ENCODE results near the gene AIRE. TPM values are rescaled to one million over a fixed set of nuclear protein-coding genes. Genes with fewer than 3 reads are reported as not detected.

AIRE gene
- total RNA-seq, 2 experiments from 2014 or later, result not detected

DNA sequence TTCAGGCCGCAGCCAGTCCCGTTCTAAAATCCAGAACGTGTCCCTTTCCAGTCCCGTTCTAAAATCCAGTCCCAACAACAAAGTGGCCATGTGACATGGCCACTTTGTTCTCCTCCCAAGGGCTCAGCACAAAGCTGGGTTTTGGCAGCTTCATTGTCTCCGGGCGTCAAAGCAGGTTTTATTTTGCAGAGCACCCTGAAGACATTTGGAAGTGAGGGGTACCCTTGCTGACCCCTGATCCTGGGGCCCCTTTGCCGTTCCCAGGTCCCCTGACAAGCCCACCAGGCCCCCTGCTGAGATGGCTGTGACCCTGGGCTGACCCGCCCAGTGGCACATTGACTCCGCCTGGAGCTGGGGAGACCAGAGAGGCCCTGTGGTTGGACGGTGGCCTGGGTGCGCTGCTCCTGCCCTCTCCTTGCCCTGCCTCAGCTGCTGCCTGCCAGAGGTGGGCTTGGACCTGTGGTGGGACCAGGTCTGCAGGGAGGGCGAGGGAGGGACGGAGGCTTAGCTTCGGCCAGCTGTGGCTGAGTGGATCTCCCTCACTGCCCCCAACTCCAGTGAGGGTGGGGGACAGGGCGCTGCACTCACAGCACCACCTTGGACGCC lies 18.4 kb downstream of the AIRE start:
- no peaks in the 10 kb centered on the region for H3K9me3 Mint-ChIP-seq
- ChIA-PET CTCF (interaction anchor here (1.2 to 1.4 kb wide), 2 partner anchors 18 to 291 kb away, joined by 3 read pairs; no protein-coding TSS in a partner anchor), POLR2A (no interaction called here)
- DNase-seq, result no peak
- peaks cover 38% of the 10 kb centered on the region for H3K4me1 Mint-ChIP-seq (ENCODE audit: low read depth)
- ATAC-seq, result no peak
- intact Hi-C loops (cut with micrococcal nuclease), result no loop called here
- no peak overlapping the region for H3K4me3 Mint-ChIP-seq
- no peaks in the 10 kb centered on the region for H3K27me3 Mint-ChIP-seq
- H3K36me3 Mint-ChIP-seq (ENCODE audit: low read depth), result peaks cover 12% of the 10 kb centered on the region
- TF ChIP-seq, protein P1, sequence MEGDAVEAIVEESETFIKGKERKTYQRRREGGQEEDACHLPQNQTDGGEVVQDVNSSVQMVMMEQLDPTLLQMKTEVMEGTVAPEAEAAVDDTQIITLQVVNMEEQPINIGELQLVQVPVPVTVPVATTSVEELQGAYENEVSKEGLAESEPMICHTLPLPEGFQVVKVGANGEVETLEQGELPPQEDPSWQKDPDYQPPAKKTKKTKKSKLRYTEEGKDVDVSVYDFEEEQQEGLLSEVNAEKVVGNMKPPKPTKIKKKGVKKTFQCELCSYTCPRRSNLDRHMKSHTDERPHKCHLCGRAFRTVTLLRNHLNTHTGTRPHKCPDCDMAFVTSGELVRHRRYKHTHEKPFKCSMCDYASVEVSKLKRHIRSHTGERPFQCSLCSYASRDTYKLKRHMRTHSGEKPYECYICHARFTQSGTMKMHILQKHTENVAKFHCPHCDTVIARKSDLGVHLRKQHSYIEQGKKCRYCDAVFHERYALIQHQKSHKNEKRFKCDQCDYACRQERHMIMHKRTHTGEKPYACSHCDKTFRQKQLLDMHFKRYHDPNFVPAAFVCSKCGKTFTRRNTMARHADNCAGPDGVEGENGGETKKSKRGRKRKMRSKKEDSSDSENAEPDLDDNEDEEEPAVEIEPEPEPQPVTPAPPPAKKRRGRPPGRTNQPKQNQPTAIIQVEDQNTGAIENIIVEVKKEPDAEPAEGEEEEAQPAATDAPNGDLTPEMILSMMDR (IDR thresholded peaks at IDR 0.05), result no peak
- no peak overlapping the region for H3K27ac Mint-ChIP-seq

DNA sequence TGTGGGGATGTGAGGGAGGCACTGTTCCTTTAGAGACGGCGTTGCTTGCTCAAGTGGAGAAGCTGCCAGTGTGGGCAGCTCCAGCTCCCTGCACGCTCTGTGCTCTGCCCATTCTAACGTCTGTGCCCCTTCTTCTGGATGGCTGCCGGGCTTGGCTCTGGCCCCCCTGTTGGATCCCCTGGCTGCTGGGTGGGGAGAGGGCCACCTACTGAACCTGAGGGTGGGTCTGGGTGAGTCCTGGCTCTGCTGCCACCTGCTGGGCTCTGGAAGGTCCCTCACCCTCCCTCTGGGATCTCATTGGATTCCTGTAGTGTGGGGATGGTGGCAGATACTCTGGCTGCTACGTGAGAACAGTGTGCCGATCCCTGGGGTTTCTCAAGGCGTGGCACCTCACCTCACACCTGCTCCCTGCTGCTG lies 19.2 kb downstream of the AIRE start:
- H3K9me3 Mint-ChIP-seq, result no peaks in the 10 kb centered on the region
- H3K27me3 Mint-ChIP-seq, result no peaks in the 10 kb centered on the region
- H3K36me3 Mint-ChIP-seq (ENCODE audit: low read depth), result peaks cover 10% of the 10 kb centered on the region
- CTCF ChIA-PET, result interaction anchor here (0.7 to 1.4 kb wide), 2 partner anchors 15 to 17 kb away, joined by 3 read pairs; no protein-coding TSS in a partner anchor
- ATAC-seq (peak; percentile 47), DNase-seq (peak; percentile 60)
- H3K4me3 Mint-ChIP-seq, result no peak overlapping the region
- H3K27ac Mint-ChIP-seq, result no peak overlapping the region
- H3K4me1 Mint-ChIP-seq (ENCODE audit: low read depth), result peaks cover 35% of the 10 kb centered on the region
- intact Hi-C loops (cut with micrococcal nuclease), result no loop called here
- TF ChIP-seq, protein P1 (IDR thresholded peaks at IDR 0.05), result peak; percentile 54
- POLR2A ChIA-PET, result no interaction called here

DNA sequence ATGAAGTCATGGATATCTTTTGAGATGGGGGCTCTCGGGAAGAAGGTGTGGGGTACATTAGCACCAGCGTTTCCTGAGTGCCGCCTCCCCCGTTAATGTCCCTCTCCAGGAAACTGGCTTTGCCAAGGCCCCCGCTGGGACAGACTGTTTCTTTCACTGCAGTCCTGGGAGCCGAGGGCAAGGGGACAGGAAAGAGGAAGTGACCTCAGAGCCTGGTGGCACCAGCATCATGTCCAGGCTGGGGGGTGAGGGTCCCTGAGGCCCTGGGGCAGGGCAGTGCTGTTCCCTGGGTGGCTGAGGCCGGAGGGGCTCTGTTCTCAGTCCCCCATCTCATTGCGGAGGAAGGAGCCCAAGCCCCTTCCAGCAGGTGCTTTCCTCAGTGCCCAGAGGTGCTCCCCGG lies 20.0 kb downstream of the AIRE start:
- Mint-ChIP-seq H3K27ac (no peak overlapping the region), H3K27me3 (no peaks in the 10 kb centered on the region), H3K36me3 (ENCODE audit: low read depth) (peaks cover 8% of the 10 kb centered on the region), H3K9me3 (no peaks in the 10 kb centered on the region), H3K4me1 (ENCODE audit: low read depth) (peaks cover 34% of the 10 kb centered on the region), H3K4me3 (no peak overlapping the region)
- TF ChIP-seq, protein P1 (IDR thresholded peaks at IDR 0.05), result no peak
- DNase-seq (no peak), ATAC-seq (no peak)
- ChIA-PET POLR2A (no interaction called here), CTCF (interaction anchor here (1.4 kb wide), 1 partner anchor 16 kb away, joined by 3 read pairs; no protein-coding TSS in a partner anchor)
- intact Hi-C loops (cut with micrococcal nuclease), result no loop called here

DNA sequence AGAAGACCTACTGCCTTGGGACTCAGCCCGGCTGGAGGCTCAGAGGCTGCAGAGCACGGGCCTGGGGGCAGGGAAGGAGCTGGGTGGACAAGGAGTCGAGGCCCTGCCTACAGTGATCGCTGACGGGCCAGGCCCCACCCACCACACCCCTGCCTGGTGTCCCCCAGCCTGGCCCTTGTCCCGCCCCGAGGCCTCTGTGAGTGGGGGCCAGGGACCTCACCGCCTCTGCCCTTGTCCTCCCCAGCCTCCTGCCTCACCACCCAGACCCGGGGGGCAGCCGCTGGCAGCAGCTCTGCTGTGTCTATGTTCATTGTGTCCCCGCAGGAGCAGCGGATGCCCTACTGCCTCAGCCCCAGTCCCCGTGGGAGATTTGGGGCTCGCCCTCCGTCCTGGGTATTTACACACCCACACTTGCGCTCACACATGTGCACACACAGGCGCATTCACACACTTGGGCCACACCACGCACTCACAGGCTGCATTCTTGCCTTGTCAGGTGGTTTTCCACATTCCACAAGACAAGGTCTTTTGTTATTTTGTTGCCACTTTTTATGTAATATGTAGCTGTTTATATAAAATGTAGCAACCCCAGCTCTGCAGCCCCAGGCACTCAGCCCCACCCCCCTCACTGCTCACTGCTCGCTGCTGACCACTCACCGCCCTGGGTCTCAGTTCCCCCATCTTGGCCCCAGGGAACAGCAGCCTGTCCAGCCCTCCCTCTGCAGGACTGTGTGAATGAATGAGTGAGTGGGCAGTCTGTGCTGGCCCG lies 21.4 kb downstream of the AIRE start:
- no peak for ATAC-seq
- Mint-ChIP-seq H3K4me1 (ENCODE audit: low read depth) (peaks cover 22% of the 10 kb centered on the region), H3K27ac (no peak overlapping the region), H3K4me3 (no peak overlapping the region), H3K27me3 (no peaks in the 10 kb centered on the region), H3K36me3 (ENCODE audit: low read depth) (peaks cover 11% of the 10 kb centered on the region), H3K9me3 (no peaks in the 10 kb centered on the region)
- POLR2A ChIA-PET, result interaction anchor here (0.6 kb wide), 1 partner anchor 181 kb away, joined by 4 read pairs; no protein-coding TSS in a partner anchor
- TF ChIP-seq, protein P1 (IDR thresholded peaks at IDR 0.05), result no peak
- CTCF ChIA-PET, result no interaction called here
- no peak for DNase-seq
- intact Hi-C loops (cut with micrococcal nuclease), result no loop called here

All from activated CD8-positive, alpha-beta T cell treated with anti-CD3 and anti-CD28 coated beads for 36 hours (primary cell).